Kidney epithelial cell (primary cell): ENCODE data around the gene RBM27. TPM values are rescaled to one million over a fixed set of nuclear protein-coding genes. Genes with fewer than 3 reads are reported as not detected.
"Not testable (repeated sequence)": the region's sequence is repeated elsewhere in the genome, so short reads cannot be mapped to it uniquely, and the experiment has no call there.

Source experiments
- DNase-seq: peaks from one replicate; pipeline ENCODE4 v3.0.0-alpha.2; 2010; ENCODE audit warnings: low read depth
- H3K27me3 ChIP-seq: 2 replicates; pipeline ENCODE4 v1.6.0; 2011; ENCODE audit warnings: low read length; ENCODE audit not compliant: control insufficient read depth, insufficient read depth
- H3K36me3 ChIP-seq: 2 replicates; pipeline ENCODE4 v1.5.1; 2011; ENCODE audit warnings: low read length; ENCODE audit not compliant: control insufficient read depth, insufficient read depth
- H3K4me3 ChIP-seq: 2 replicates; pipeline ENCODE4 v1.5.1; 2011; ENCODE audit warnings: low read depth, mild to moderate bottlenecking, control low read depth, low read length
- CTCF ChIP-seq: IDR thresholded peaks from 2 replicates; pipeline ENCODE4 v1.5.1; 2011; ENCODE audit warnings: mild to moderate bottlenecking, moderate library complexity, low read length, control low read depth, inconsistent platforms; ENCODE audit not compliant: insufficient read depth, poor library complexity, severe bottlenecking
- total RNA-seq: library from RNA; depleted of rRNA; stranded (reverse); fragments of >200 nt; gene quantifications from 2 replicates; pipeline ENCODE4 v1.2.3, GENCODE V29; 2015

Gene RBM27
- total RNA-seq, 1 donor from 2014 or later: 14.6 TPM

GRCh38 chr5:146205499-146206202, 2.2 kb downstream of the RBM27 start:
- DNase-seq: no peak
- Histone ChIP-seq H3K36me3 (no peaks in the 10 kb centered on the region), H3K27me3 (no peaks in the 10 kb centered on the region), H3K4me3 (no peak overlapping the region)
- TF ChIP-seq CTCF: no peak

- H3K36me3 ChIP-seq: no peaks in the 10 kb centered on the region
- no peak for DNase-seq
- H3K4me3 ChIP-seq: no peak overlapping the region
- no peak for TF ChIP-seq CTCF
- no peaks in the 10 kb centered on the region for H3K27me3 ChIP-seq
Measured at GRCh38 chr5:146206257-146206656, 2.9 kb downstream of the RBM27 start.

- Histone ChIP-seq H3K4me3 (no peak overlapping the region), H3K27me3 (no peaks in the 10 kb centered on the region), H3K36me3 (no peaks in the 10 kb centered on the region)
- no peak for TF ChIP-seq CTCF
- no peak for DNase-seq
Measured at GRCh38 chr5:146208916-146209522, 5.6 kb downstream of the RBM27 start.

GRCh38 chr5:146209714-146210113, 6.3 kb downstream of the RBM27 start:
- TF ChIP-seq CTCF: no peak
- no peak for DNase-seq
- Histone ChIP-seq H3K4me3 (no peak overlapping the region), H3K36me3 (no peaks in the 10 kb centered on the region), H3K27me3 (no peaks in the 10 kb centered on the region)

GRCh38 chr5:146210810-146211209, 7.4 kb downstream of the RBM27 start:
- not testable (repeated sequence) for H3K4me3 ChIP-seq, DNase-seq, H3K36me3 ChIP-seq, H3K27me3 ChIP-seq

GRCh38 chr5:146213210-146213826, 9.9 kb downstream of the RBM27 start:
- H3K27me3 ChIP-seq: no peaks in the 10 kb centered on the region
- no peak for TF ChIP-seq CTCF
- DNase-seq: no peak
- H3K36me3 ChIP-seq: no peaks in the 10 kb centered on the region
- no peak overlapping the region for H3K4me3 ChIP-seq

- H3K36me3 ChIP-seq, H3K4me3 ChIP-seq: not testable (repeated sequence)
Measured at GRCh38 chr5:146214881-146215280, 11.5 kb downstream of the RBM27 start.

More at GRCh38 chr5:146214881-146215280, 11.5 kb downstream of the RBM27 start:
- not testable (repeated sequence) for DNase-seq, H3K27me3 ChIP-seq
